H1 (cell line): ENCODE data around the gene RBM20. TPM values are rescaled to one million over a fixed set of nuclear protein-coding genes. Genes with fewer than 3 reads are reported as not detected.

Source experiments
- CTCF ChIA-PET: fragments of 300-600 bp; sonication (Branson Sonifier 250); formaldehyde crosslinking; loops from one replicate; lab custom pipeline; 2021; ENCODE audit not compliant: partially characterized antibody; lab: Charles Lee
- POLR2A ChIA-PET: fragments of 300-600 bp; sonication (Branson Sonifier 250); formaldehyde crosslinking; loops from one replicate; lab custom pipeline; 2021; ENCODE audit warnings: inconsistent platforms; ENCODE audit not compliant: partially characterized antibody; lab: Charles Lee
- DNase-seq, 2 experiments: peaks; one replicate each; pipeline versions ENCODE4 v3.0.0 to v3.0.0-alpha.2; 2010 to 2022; ENCODE audit warnings: low spot score in 2 of 2, low read depth in 1 of 2, mixed read lengths in 1 of 2
- FAIRE-seq: peaks from 2 replicates; lab custom pipeline; 2011; peaks lifted over from hg19 to GRCh38; lab: Jason Lieb, UNC
- H2AFZ ChIP-seq: 2 replicates; pipeline ENCODE4 v1.8.1; 2012; ENCODE audit warnings: low read length, inconsistent platforms
- H2AK5ac ChIP-seq: 2 replicates; pipeline ENCODE4 v1.6.1; 2013; ENCODE audit warnings: low read depth, low read length
- H2BK120ac ChIP-seq: replicated peaks from 2 replicates; pipeline ENCODE3; 2013; ENCODE audit warnings: low read depth, low read length, inconsistent platforms
- H2BK12ac ChIP-seq: 2 replicates; pipeline ENCODE4 v1.6.1; 2013; ENCODE audit warnings: low read depth, low read length
- H2BK15ac ChIP-seq: 2 replicates; pipeline ENCODE4 v1.6.1; 2013; ENCODE audit warnings: low read length
- H2BK20ac ChIP-seq: 2 replicates; pipeline ENCODE4 v1.6.1; 2013; ENCODE audit warnings: low read length
- H2BK5ac ChIP-seq: 2 replicates; pipeline ENCODE4 v1.6.1; 2013; ENCODE audit warnings: low read depth, low read length
- H3K14ac ChIP-seq: 2 replicates; pipeline ENCODE4 v1.6.1; 2013; ENCODE audit warnings: inconsistent platforms; ENCODE audit not compliant: insufficient read length
- H3K18ac ChIP-seq: 2 replicates; pipeline ENCODE4 v1.6.1; 2013; ENCODE audit warnings: low read length; ENCODE audit errors: extremely low read depth
- H3K23ac ChIP-seq: 2 replicates; pipeline ENCODE4 v1.6.1; 2013; ENCODE audit warnings: inconsistent platforms; ENCODE audit not compliant: insufficient read length
- H3K23me2 ChIP-seq: 2 replicates; pipeline ENCODE4 v1.6.1; 2013; ENCODE audit warnings: low read depth, low read length
- H3K27ac ChIP-seq: 2 replicates; pipeline ENCODE4 v1.6.1; 2011; ENCODE audit warnings: low read depth, low read length, inconsistent platforms
- H3K27me3 ChIP-seq, 4 experiments: replicated peaks in 1 of 4; 1 replicate in 1 of 4; 2 replicates in 3 of 4; pipeline versions ENCODE4 v1.6.1 to v1.8.1; 2011 to 2013; ENCODE audit warnings: low read length in 3 of 4, mild to moderate bottlenecking in 3 of 4, inconsistent platforms in 2 of 4, mixed read lengths in 2 of 4, moderate library complexity in 1 of 4; ENCODE audit not compliant: control insufficient read depth in 3 of 4, insufficient read depth in 3 of 4; ENCODE audit errors: extremely low read depth in 1 of 4
- H3K36me3 ChIP-seq, 4 experiments: 2 replicates each; pipeline versions ENCODE4 v1.6.1 to v1.8.1; 2011 to 2013; ENCODE audit warnings: mild to moderate bottlenecking in 4 of 4, low read length in 3 of 4, moderate library complexity in 2 of 4, control low read depth in 1 of 4, inconsistent platforms in 1 of 4; ENCODE audit not compliant: insufficient read depth in 4 of 4, control insufficient read depth in 2 of 4
- H3K4ac ChIP-seq: replicated peaks from 2 replicates; pipeline ENCODE3; 2013; ENCODE audit warnings: low read length, low read depth, mixed read lengths, inconsistent platforms; ENCODE audit not compliant: insufficient read length
- H3K4me1 ChIP-seq, 4 experiments: replicated peaks in 1 of 4; 1 replicate in 1 of 4; 2 replicates in 3 of 4; pipeline versions ENCODE4 v1.6.1 to v1.8.1; 2011 to 2013; ENCODE audit warnings: low read length in 3 of 4, inconsistent platforms in 2 of 4, mixed read lengths in 1 of 4; ENCODE audit not compliant: insufficient read depth in 4 of 4, control insufficient read depth in 3 of 4
- H3K4me2 ChIP-seq, 2 experiments: 2 replicates each; pipeline versions ENCODE4 v1.6.1 to v1.8.1; 2011 to 2013; ENCODE audit warnings: low read depth in 2 of 2, low read length in 2 of 2, control low read depth in 1 of 2, inconsistent platforms in 1 of 2, mild to moderate bottlenecking in 1 of 2; ENCODE audit not compliant: insufficient read depth in 1 of 2
- H3K4me3 ChIP-seq, 4 experiments: fragments of 200-600, 300-600 bp in 1 of 4; sonication (generic), shearing (Covaris generic), sonication (Bioruptor Twin) in 1 of 4; 2 replicates each; pipeline versions ENCODE4 v1.5.1 to v1.8.1; 2011 to 2016; ENCODE audit warnings: low read length in 4 of 4, low read depth in 3 of 4, control low read depth in 2 of 4, inconsistent platforms in 2 of 4, mild to moderate bottlenecking in 2 of 4, mixed read lengths in 1 of 4, moderate library complexity in 1 of 4; ENCODE audit not compliant: insufficient read depth in 2 of 4; ENCODE audit errors: extremely low read depth in 1 of 4
- H3K56ac ChIP-seq: replicated peaks from 2 replicates; pipeline ENCODE3; 2013; ENCODE audit warnings: low read depth, mild to moderate bottlenecking, mixed read lengths, low read length, inconsistent platforms; ENCODE audit not compliant: insufficient read length
- H3K79me1 ChIP-seq: 2 replicates; pipeline ENCODE4 v1.6.1; 2013; ENCODE audit warnings: low read depth, low read length, control low read depth
- H3K79me2 ChIP-seq, 2 experiments: 2 replicates each; pipeline versions ENCODE4 v1.6.1 to v1.8.1; 2012 to 2013; ENCODE audit warnings: low read length in 2 of 2, mild to moderate bottlenecking in 2 of 2, inconsistent platforms in 1 of 2; ENCODE audit not compliant: insufficient read depth in 2 of 2, control insufficient read depth in 1 of 2
- H3K9ac ChIP-seq, 4 experiments: replicated peaks in 1 of 4; 1 replicate in 1 of 4; 2 replicates in 3 of 4; pipeline versions ENCODE4 v1.6.1 to v1.8.1; 2011 to 2013; ENCODE audit warnings: low read depth in 3 of 4, low read length in 3 of 4, control low read depth in 2 of 4, mild to moderate bottlenecking in 2 of 4, moderate library complexity in 2 of 4, inconsistent platforms in 1 of 4; ENCODE audit errors: extremely low read depth in 1 of 4
- H3K9me3 ChIP-seq, 2 experiments: 2 replicates each; pipeline versions ENCODE4 v1.6.1 to v1.8.1; 2012 to 2013; ENCODE audit warnings: mild to moderate bottlenecking in 2 of 2, moderate library complexity in 2 of 2, control low read depth in 1 of 2, inconsistent platforms in 1 of 2, low read depth in 1 of 2, low read length in 1 of 2, mixed read lengths in 1 of 2; ENCODE audit not compliant: insufficient read depth in 2 of 2
- H4K20me1 ChIP-seq, 2 experiments: replicated peaks in 1 of 2; 2 replicates each; pipeline versions ENCODE3 to v1.8.1; 2011 to 2013; ENCODE audit warnings: inconsistent platforms in 2 of 2, low read length in 2 of 2, mild to moderate bottlenecking in 1 of 2; ENCODE audit not compliant: insufficient read depth in 2 of 2, control insufficient read depth in 1 of 2
- H4K5ac ChIP-seq: 2 replicates; pipeline ENCODE4 v1.6.1; 2013; ENCODE audit warnings: low read length, low read depth, mixed read lengths, inconsistent platforms; ENCODE audit not compliant: insufficient read length
- H4K8ac ChIP-seq: 2 replicates; pipeline ENCODE4 v1.8.0; 2013; ENCODE audit warnings: mild to moderate bottlenecking, moderate library complexity, low read length, inconsistent platforms; ENCODE audit not compliant: insufficient read depth; ENCODE audit errors: extremely low read depth
- H4K91ac ChIP-seq: replicated peaks from 2 replicates; pipeline ENCODE3; 2013; ENCODE audit warnings: low read length, mixed read lengths, inconsistent platforms; ENCODE audit not compliant: insufficient read length
- EGR1 ChIP-seq: IDR thresholded peaks from 2 replicates; pipeline ENCODE4 v1.6.1; 2011; ENCODE audit warnings: low read depth, low read length, borderline replicate concordance
- WGBS, 2 experiments: shearing (Covaris generic) in 1 of 2; methylation state at CpG; one replicate each; pipeline versions ENCODE4 v1.1.6 to v1.1.7; 2013 to 2015; ENCODE audit warnings: low lambda C conversion rate in 2 of 2, mixed read lengths in 2 of 2, inconsistent platforms in 1 of 2, low coverage in 1 of 2, missing lambda C conversion rate in 1 of 2; ENCODE audit not compliant: insufficient replicate concordance in 2 of 2, insufficient coverage in 1 of 2, insufficient read length in 1 of 2; ENCODE audit errors: extremely low coverage in 1 of 2, missing lambda C conversion rate in 1 of 2; 5-methylcytosine and 5-hydroxymethylcytosine counted together
- polyA plus RNA-seq, 7 experiments: library from polyadenylated mRNA; depleted of rRNA in 3 of 7; stranded (reverse) in 5 of 7; unstranded in 2 of 7; fragments of >200 nt in 5 of 7; fragments of 200-250 nt in 2 of 7; gene quantifications; 1 replicate in 5 of 7; 2 replicates in 1 of 7; 4 replicates in 1 of 7; pipeline versions ENCODE4 v1.2.1 to v1.2.3, GENCODE V29; 2011 to 2013; ENCODE audit warnings: missing spikeins in 2 of 7, mixed read lengths in 2 of 7
- total RNA-seq: library from RNA; stranded (reverse); fragmentation: NEBNext Ultra II Directional; extraction: Animal tissue kit (Norgen Biotek cat#: 25700); gene quantifications from 2 replicates; pipeline ENCODE4 v1.2.1, GENCODE V29; 2021

RBM20 gene
- total and polyA plus RNA-seq, 2 of the 8 experiments (the other 6 are each of a cell fraction or from before 2014, with no cell fraction given) = 0.05 to 0.63 TPM

GRCh38 chr10:110619514-110620397 is 24.4 kb upstream of the RBM20 start:
- Histone ChIP-seq H3K23me2 (no peaks in the 10 kb centered on the region; the same call in 1 of the 2 replicates), H4K8ac (no peak overlapping the region), H3K79me2 (no peaks in the 10 kb centered on the region), H3K4me2 (no peak overlapping the region), H2AK5ac (no peak overlapping the region), H3K36me3 (no peaks in the 10 kb centered on the region), H3K9ac (no peak overlapping the region), H4K91ac (no peak overlapping the region), H3K14ac (no peak overlapping the region), H2AFZ (no peak overlapping the region), H3K27me3 (no peaks in the 10 kb centered on the region), H2BK15ac (no peak overlapping the region), H3K9me3 (no peaks in the 10 kb centered on the region), H3K79me1 (no peaks in the 10 kb centered on the region), H2BK120ac (no peak overlapping the region), H4K5ac (no peak overlapping the region), H3K18ac (no peak overlapping the region), H2BK5ac (no peak overlapping the region), H3K4ac (no peak overlapping the region), H2BK12ac (no peak overlapping the region), H3K56ac (no peak overlapping the region), H3K4me3 (no peak overlapping the region), H3K27ac (no peak overlapping the region), H3K4me1 (no peaks in the 10 kb centered on the region), H3K23ac (no peak overlapping the region), H4K20me1 (no peaks in the 10 kb centered on the region), H2BK20ac (no peak overlapping the region)
- ChIA-PET POLR2A (no interaction called here), CTCF (interaction anchor here (1.0 to 14.3 kb wide), 6 partner anchors 9 to 126 kb away, joined by 3 to 237 read pairs (median 4); no protein-coding TSS in a partner anchor)
- no peak for FAIRE-seq
- 95% methylated on average over 3 of the region's 3 CpGs; no CpG with 5 or more reads in 1 of the 2 experiments for WGBS, 2 experiments
- DNase-seq = no peak
- no peak for TF ChIP-seq EGR1
